H1 (cell line): Measurements from ENCODE around the gene CCIN. TPM values are rescaled to one million over a fixed set of nuclear protein-coding genes. Genes with fewer than 3 reads are reported as not detected.

Experiments used
- CTCF ChIA-PET: fragments of 300-600 bp; sonication (Branson Sonifier 250); formaldehyde crosslinking; loops from one replicate; lab custom pipeline; 2021; ENCODE audit not compliant: partially characterized antibody; lab: Charles Lee
- POLR2A ChIA-PET: fragments of 300-600 bp; sonication (Branson Sonifier 250); formaldehyde crosslinking; loops from one replicate; lab custom pipeline; 2021; ENCODE audit warnings: inconsistent platforms; ENCODE audit not compliant: partially characterized antibody; lab: Charles Lee
- DNase-seq, 2 experiments: peaks; one replicate each; pipeline versions ENCODE4 v3.0.0 to v3.0.0-alpha.2; 2010 to 2022; ENCODE audit warnings: low spot score in 2 of 2, low read depth in 1 of 2, mixed read lengths in 1 of 2
- FAIRE-seq: peaks from 2 replicates; lab custom pipeline; 2011; peaks lifted over from hg19 to GRCh38; lab: Jason Lieb, UNC
- H2AFZ ChIP-seq: 2 replicates; pipeline ENCODE4 v1.8.1; 2012; ENCODE audit warnings: low read length, inconsistent platforms
- H2AK5ac ChIP-seq: 2 replicates; pipeline ENCODE4 v1.6.1; 2013; ENCODE audit warnings: low read depth, low read length
- H2BK120ac ChIP-seq: replicated peaks from 2 replicates; pipeline ENCODE3; 2013; ENCODE audit warnings: low read depth, low read length, inconsistent platforms
- H2BK12ac ChIP-seq: 2 replicates; pipeline ENCODE4 v1.6.1; 2013; ENCODE audit warnings: low read depth, low read length
- H2BK15ac ChIP-seq: 2 replicates; pipeline ENCODE4 v1.6.1; 2013; ENCODE audit warnings: low read length
- H2BK20ac ChIP-seq: 2 replicates; pipeline ENCODE4 v1.6.1; 2013; ENCODE audit warnings: low read length
- H2BK5ac ChIP-seq: 2 replicates; pipeline ENCODE4 v1.6.1; 2013; ENCODE audit warnings: low read depth, low read length
- H3K14ac ChIP-seq: 2 replicates; pipeline ENCODE4 v1.6.1; 2013; ENCODE audit warnings: inconsistent platforms; ENCODE audit not compliant: insufficient read length
- H3K18ac ChIP-seq: 2 replicates; pipeline ENCODE4 v1.6.1; 2013; ENCODE audit warnings: low read length; ENCODE audit errors: extremely low read depth
- H3K23ac ChIP-seq: 2 replicates; pipeline ENCODE4 v1.6.1; 2013; ENCODE audit warnings: inconsistent platforms; ENCODE audit not compliant: insufficient read length
- H3K23me2 ChIP-seq: 2 replicates; pipeline ENCODE4 v1.6.1; 2013; ENCODE audit warnings: low read depth, low read length
- H3K27ac ChIP-seq: 2 replicates; pipeline ENCODE4 v1.6.1; 2011; ENCODE audit warnings: low read depth, low read length, inconsistent platforms
- H3K27me3 ChIP-seq, 4 experiments: replicated peaks in 1 of 4; 1 replicate in 1 of 4; 2 replicates in 3 of 4; pipeline versions ENCODE4 v1.6.1 to v1.8.1; 2011 to 2013; ENCODE audit warnings: low read length in 3 of 4, mild to moderate bottlenecking in 3 of 4, inconsistent platforms in 2 of 4, mixed read lengths in 2 of 4, moderate library complexity in 1 of 4; ENCODE audit not compliant: control insufficient read depth in 3 of 4, insufficient read depth in 3 of 4; ENCODE audit errors: extremely low read depth in 1 of 4
- H3K36me3 ChIP-seq, 4 experiments: 2 replicates each; pipeline versions ENCODE4 v1.6.1 to v1.8.1; 2011 to 2013; ENCODE audit warnings: mild to moderate bottlenecking in 4 of 4, low read length in 3 of 4, moderate library complexity in 2 of 4, control low read depth in 1 of 4, inconsistent platforms in 1 of 4; ENCODE audit not compliant: insufficient read depth in 4 of 4, control insufficient read depth in 2 of 4
- H3K4ac ChIP-seq: replicated peaks from 2 replicates; pipeline ENCODE3; 2013; ENCODE audit warnings: low read length, low read depth, mixed read lengths, inconsistent platforms; ENCODE audit not compliant: insufficient read length
- H3K4me1 ChIP-seq, 4 experiments: replicated peaks in 1 of 4; 1 replicate in 1 of 4; 2 replicates in 3 of 4; pipeline versions ENCODE4 v1.6.1 to v1.8.1; 2011 to 2013; ENCODE audit warnings: low read length in 3 of 4, inconsistent platforms in 2 of 4, mixed read lengths in 1 of 4; ENCODE audit not compliant: insufficient read depth in 4 of 4, control insufficient read depth in 3 of 4
- H3K4me2 ChIP-seq, 2 experiments: 2 replicates each; pipeline versions ENCODE4 v1.6.1 to v1.8.1; 2011 to 2013; ENCODE audit warnings: low read depth in 2 of 2, low read length in 2 of 2, control low read depth in 1 of 2, inconsistent platforms in 1 of 2, mild to moderate bottlenecking in 1 of 2; ENCODE audit not compliant: insufficient read depth in 1 of 2
- H3K4me3 ChIP-seq, 4 experiments: fragments of 200-600, 300-600 bp in 1 of 4; sonication (generic), shearing (Covaris generic), sonication (Bioruptor Twin) in 1 of 4; 2 replicates each; pipeline versions ENCODE4 v1.5.1 to v1.8.1; 2011 to 2016; ENCODE audit warnings: low read length in 4 of 4, low read depth in 3 of 4, control low read depth in 2 of 4, inconsistent platforms in 2 of 4, mild to moderate bottlenecking in 2 of 4, mixed read lengths in 1 of 4, moderate library complexity in 1 of 4; ENCODE audit not compliant: insufficient read depth in 2 of 4; ENCODE audit errors: extremely low read depth in 1 of 4
- H3K56ac ChIP-seq: replicated peaks from 2 replicates; pipeline ENCODE3; 2013; ENCODE audit warnings: low read depth, mild to moderate bottlenecking, mixed read lengths, low read length, inconsistent platforms; ENCODE audit not compliant: insufficient read length
- H3K79me1 ChIP-seq: 2 replicates; pipeline ENCODE4 v1.6.1; 2013; ENCODE audit warnings: low read depth, low read length, control low read depth
- H3K79me2 ChIP-seq, 2 experiments: 2 replicates each; pipeline versions ENCODE4 v1.6.1 to v1.8.1; 2012 to 2013; ENCODE audit warnings: low read length in 2 of 2, mild to moderate bottlenecking in 2 of 2, inconsistent platforms in 1 of 2; ENCODE audit not compliant: insufficient read depth in 2 of 2, control insufficient read depth in 1 of 2
- H3K9ac ChIP-seq, 4 experiments: replicated peaks in 1 of 4; 1 replicate in 1 of 4; 2 replicates in 3 of 4; pipeline versions ENCODE4 v1.6.1 to v1.8.1; 2011 to 2013; ENCODE audit warnings: low read depth in 3 of 4, low read length in 3 of 4, control low read depth in 2 of 4, mild to moderate bottlenecking in 2 of 4, moderate library complexity in 2 of 4, inconsistent platforms in 1 of 4; ENCODE audit errors: extremely low read depth in 1 of 4
- H3K9me3 ChIP-seq, 2 experiments: 2 replicates each; pipeline versions ENCODE4 v1.6.1 to v1.8.1; 2012 to 2013; ENCODE audit warnings: mild to moderate bottlenecking in 2 of 2, moderate library complexity in 2 of 2, control low read depth in 1 of 2, inconsistent platforms in 1 of 2, low read depth in 1 of 2, low read length in 1 of 2, mixed read lengths in 1 of 2; ENCODE audit not compliant: insufficient read depth in 2 of 2
- H4K20me1 ChIP-seq, 2 experiments: replicated peaks in 1 of 2; 2 replicates each; pipeline versions ENCODE3 to v1.8.1; 2011 to 2013; ENCODE audit warnings: inconsistent platforms in 2 of 2, low read length in 2 of 2, mild to moderate bottlenecking in 1 of 2; ENCODE audit not compliant: insufficient read depth in 2 of 2, control insufficient read depth in 1 of 2
- H4K5ac ChIP-seq: 2 replicates; pipeline ENCODE4 v1.6.1; 2013; ENCODE audit warnings: low read length, low read depth, mixed read lengths, inconsistent platforms; ENCODE audit not compliant: insufficient read length
- H4K8ac ChIP-seq: 2 replicates; pipeline ENCODE4 v1.8.0; 2013; ENCODE audit warnings: mild to moderate bottlenecking, moderate library complexity, low read length, inconsistent platforms; ENCODE audit not compliant: insufficient read depth; ENCODE audit errors: extremely low read depth
- H4K91ac ChIP-seq: replicated peaks from 2 replicates; pipeline ENCODE3; 2013; ENCODE audit warnings: low read length, mixed read lengths, inconsistent platforms; ENCODE audit not compliant: insufficient read length
- SRF ChIP-seq: IDR thresholded peaks from 2 replicates; pipeline ENCODE4 v1.6.1; 2011; ENCODE audit warnings: mild to moderate bottlenecking, low read depth, low read length, moderate library complexity
- TAF7 ChIP-seq: optimal IDR thresholded peaks from 2 replicates; pipeline ENCODE3; 2011; ENCODE audit warnings: low read depth, mild to moderate bottlenecking, inconsistent platforms, low read length, moderate library complexity, borderline replicate concordance
- polyA plus RNA-seq, 7 experiments: library from polyadenylated mRNA; depleted of rRNA in 3 of 7; stranded (reverse) in 5 of 7; unstranded in 2 of 7; fragments of >200 nt in 5 of 7; fragments of 200-250 nt in 2 of 7; gene quantifications; 1 replicate in 5 of 7; 2 replicates in 1 of 7; 4 replicates in 1 of 7; pipeline versions ENCODE4 v1.2.1 to v1.2.3, GENCODE V29; 2011 to 2013; ENCODE audit warnings: missing spikeins in 2 of 7, mixed read lengths in 2 of 7
- total RNA-seq: library from RNA; stranded (reverse); fragmentation: NEBNext Ultra II Directional; extraction: Animal tissue kit (Norgen Biotek cat#: 25700); gene quantifications from 2 replicates; pipeline ENCODE4 v1.2.1, GENCODE V29; 2021

CCIN gene
- total and polyA plus RNA-seq, 2 of the 8 experiments (the other 6 are each of a cell fraction or from before 2014, with no cell fraction given): 0.19 to 0.21 TPM

DNA sequence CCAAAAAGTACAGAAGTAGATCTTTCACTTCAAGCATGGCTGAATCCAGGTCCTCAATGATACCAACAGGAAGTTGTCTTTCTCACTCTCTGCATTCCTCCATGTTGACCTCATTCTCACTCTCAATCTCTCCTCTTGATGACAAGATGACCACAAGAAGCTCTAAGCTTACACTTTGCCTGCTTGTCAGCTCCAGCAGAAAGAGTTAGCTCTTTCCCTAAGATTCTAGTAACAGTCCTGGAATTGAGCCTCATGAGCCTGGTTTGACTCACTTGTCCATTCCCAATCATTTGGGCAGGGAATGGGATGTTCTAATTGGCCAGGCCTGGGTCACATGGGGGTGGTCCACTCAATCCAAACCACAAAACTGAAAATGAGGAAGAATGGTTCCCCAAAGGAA lies 18.2 kb downstream of the CCIN start:
- Histone ChIP-seq H3K18ac (no peak overlapping the region), H2BK120ac (no peak overlapping the region), H3K79me1 (peaks cover 7% of the 10 kb centered on the region; the same call in 1 of the 2 replicates), H2AK5ac (no peak overlapping the region), H3K4ac (no peak overlapping the region), H3K36me3 (no peaks in the 10 kb centered on the region), H3K79me2 (peaks cover 13 to 16% of the 10 kb centered on the region in 2 experiments), H2BK20ac (no peak overlapping the region), H4K8ac (no peak overlapping the region), H3K9me3 (no peaks in the 10 kb centered on the region), H2BK5ac (no peak overlapping the region), H2AFZ (no peak overlapping the region; the same call in 1 of the 2 replicates), H3K14ac (no peak overlapping the region), H4K5ac (no peak overlapping the region), H3K4me3 (no peak overlapping the region), H3K27me3 (no peaks in the 10 kb centered on the region), H4K91ac (no peak overlapping the region), H3K27ac (no peak overlapping the region), H2BK15ac (peak overlapping the region; percentile 8; the same call in 1 of the 2 replicates), H3K23ac (no peak overlapping the region), H3K4me2 (no peak overlapping the region), H2BK12ac (no peak overlapping the region), H3K9ac (no peak overlapping the region), H3K56ac (no peak overlapping the region), H3K4me1 (peaks cover 4 to 9% (median 7%) of the 10 kb centered on the region in 4 experiments; a peak in 6 of 7 replicates), H3K23me2 (peaks cover 4% of the 10 kb centered on the region), H4K20me1 (peaks cover 7 to 8% of the 10 kb centered on the region in 2 experiments)
- FAIRE-seq: no peak
- ChIA-PET POLR2A (interaction anchor here (0.9 kb wide), 1 partner anchor 9 kb away, joined by 3 read pairs; no protein-coding TSS in a partner anchor), CTCF (interaction anchor here (4.5 to 5.5 kb wide), 2 partner anchors 22 to 85 kb away, joined by 25 to 38 read pairs; no protein-coding TSS in a partner anchor)
- TF ChIP-seq SRF (no peak), TAF7 (no peak)
- no peak for DNase-seq
